ENCODE data around the gene SHD.
"Not testable (repeated sequence)": the region's sequence is repeated elsewhere in the genome, so short reads cannot be mapped to it uniquely, and the experiment has no call there.

Gene SHD

GRCh38 chr19:4328991-4329681 is 50.1 kb downstream of the SHD start:
- DNase-seq = not testable (repeated sequence)

DNA sequence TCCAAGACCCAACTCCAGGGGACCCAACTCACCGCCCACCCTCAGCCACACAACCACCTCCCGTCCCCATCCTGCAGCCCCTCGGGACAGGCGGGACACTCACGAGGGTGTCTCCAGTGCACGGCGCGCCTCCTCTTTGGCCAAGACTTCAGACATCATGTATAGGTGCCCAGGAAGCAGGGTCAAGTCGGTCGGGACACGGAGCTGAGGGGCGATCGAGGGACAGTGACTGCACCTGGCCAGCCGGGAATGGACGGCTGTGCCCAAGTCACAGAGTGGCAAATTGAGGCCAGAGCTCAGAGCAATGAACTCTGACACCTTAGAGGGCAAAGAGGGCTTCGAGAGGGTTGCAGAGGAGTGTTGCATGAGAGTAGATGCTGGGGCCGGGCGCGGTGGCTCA is 50.8 kb downstream of the SHD start:
- DNase-seq = no peak

DNA sequence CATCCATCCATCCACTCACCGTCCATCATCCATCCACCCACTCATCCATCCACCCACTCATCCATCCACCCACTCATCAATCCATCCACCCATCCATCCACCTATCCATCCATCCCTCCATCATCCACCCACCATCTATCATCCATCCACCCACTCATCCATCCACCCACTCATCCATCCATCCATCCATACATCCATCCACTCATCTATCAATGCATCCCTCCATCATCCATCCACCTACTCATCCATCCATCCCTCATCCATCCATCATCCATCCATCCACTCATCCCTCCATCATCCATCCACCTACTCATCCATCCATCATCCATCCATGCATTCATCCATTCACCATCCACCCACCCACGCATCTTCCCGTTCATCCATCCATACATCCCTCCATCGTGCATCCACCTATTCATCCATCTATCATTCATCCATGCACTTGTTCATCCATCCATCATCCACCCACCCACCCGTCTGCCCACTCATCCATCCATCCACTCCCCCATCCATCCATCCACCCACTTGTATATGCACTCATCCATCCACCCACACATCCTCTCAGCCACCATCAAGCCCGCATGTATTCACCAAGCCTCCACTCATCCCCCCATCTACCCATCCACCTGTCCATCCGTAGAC is 56.0 kb downstream of the SHD start:
- no peak for DNase-seq

DNA sequence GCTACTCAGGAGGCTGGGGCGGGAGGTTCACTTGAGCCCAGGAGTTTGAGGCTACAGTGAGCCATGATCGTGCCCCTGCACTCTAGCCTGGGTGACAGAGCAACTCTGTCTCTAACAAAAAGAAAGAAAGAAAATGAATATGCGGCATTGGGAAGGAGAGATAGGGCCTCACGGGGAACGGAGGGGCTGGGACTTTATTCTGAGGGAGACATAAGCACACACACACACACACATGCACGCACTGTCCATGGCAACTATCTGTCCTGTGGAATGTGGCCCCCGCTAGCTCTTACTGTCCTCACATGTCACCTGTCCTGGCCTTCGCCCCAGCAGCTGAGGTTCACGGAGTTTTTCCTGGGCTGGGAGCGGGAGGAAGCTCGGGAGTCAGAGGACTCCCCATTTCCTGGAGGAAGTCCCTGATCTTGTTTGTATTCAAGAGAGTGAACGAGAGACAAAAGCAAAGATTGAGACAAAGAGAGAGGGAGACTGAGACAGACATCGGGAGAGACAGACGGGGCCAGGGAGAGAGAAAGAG is 58.9 kb downstream of the SHD start:
- DNase-seq = no peak

DNA sequence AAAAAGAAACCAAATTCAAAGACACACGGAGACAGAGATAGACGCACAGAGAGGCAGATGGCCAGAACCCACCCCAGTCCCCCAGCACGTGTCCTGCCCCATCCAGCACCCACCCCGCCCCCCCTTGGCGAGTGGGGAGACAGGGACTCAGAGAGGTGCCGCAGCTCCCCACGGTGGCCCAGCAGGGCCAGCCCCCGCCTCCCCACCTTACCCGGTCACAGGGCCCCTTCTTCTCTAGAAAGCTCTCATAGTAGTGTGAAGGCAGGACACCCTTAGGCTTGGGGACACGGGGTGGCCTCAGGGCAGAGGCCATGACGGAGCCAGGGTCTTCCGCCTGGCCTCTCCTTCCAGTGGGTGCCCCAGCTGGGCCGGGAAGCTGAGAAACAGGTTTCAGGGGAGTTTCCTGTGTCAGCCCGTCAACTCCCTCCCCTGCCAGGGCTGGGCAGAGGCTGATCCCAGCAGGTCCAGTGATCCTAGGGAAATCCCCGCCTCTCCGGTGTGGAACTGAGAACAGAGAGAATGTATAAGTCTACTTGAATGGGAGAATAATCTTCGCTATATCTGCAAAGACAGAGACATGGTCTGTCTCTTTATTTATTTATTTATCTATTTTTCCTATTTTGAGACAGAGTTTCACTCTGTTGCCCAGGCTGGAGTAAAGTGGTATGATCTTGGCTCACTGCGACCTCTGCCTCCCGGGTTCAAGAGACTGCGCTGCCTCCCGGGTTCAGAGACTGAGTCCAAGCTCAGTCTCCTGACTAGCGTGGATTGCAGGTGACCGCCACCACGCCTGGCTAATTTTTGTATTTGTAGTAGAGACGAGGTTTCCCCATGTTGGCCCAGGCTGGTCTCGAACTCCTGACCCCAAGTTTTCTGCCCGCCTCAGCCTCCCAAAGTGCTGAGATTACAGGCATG is 59.6 kb downstream of the SHD start, which contains the start of gene STAP2:
Gene STAP2 (minus strand): TSS at position 387 of the 915 bp plus-strand sequence. CDS start 74 bp downstream, at position 313.
- no peak for DNase-seq

Data from NCI-H1417 treated with DMSO at 0.1 percent for 48 hours (cell line).